DMS153 treated with DMSO at 0.1 percent for 48 hours (cell line): Measurements from ENCODE around the gene TGDS.
A peak's percentile ranks its signal among the peaks of the same experiment; 100 is the strongest.

Source experiments
- DNase-seq: peaks from one replicate; lab custom pipeline; 2025; ENCODE audit not compliant: unreplicated experiment; lab: John Stamatoyannopoulos, UW

The TGDS gene

GRCh38 chr13:94601446-94602431 lies 5.8 kb upstream of the TGDS start, which contains the start of gene GPR180:
Gene GPR180 (plus strand): TSS chr13:94601857. CDS start chr13:94601928, 71 bp downstream.
- DNase-seq = peak; percentile 98

- no peak for DNase-seq
Measured at GRCh38 chr13:94599877-94600276, 3.9 kb upstream of the TGDS start.

- no peak for DNase-seq
Measured at GRCh38 chr13:94598281-94598680, 2.3 kb upstream of the TGDS start.

GRCh38 chr13:94596575-94596971 lies 621 bp upstream of the TGDS start:
- no peak for DNase-seq

- DNase-seq = no peak
Measured at GRCh38 chr13:94595001-94595949, 677 bp downstream of the TGDS start.

GRCh38 chr13:94590744-94591143 lies 5.2 kb downstream of the TGDS start:
- no peak for DNase-seq

GRCh38 chr13:94588541-94588940 lies 7.4 kb downstream of the TGDS start:
- DNase-seq = no peak

- no peak for DNase-seq
Measured at GRCh38 chr13:94586371-94586770, 9.6 kb downstream of the TGDS start.

- DNase-seq = no peak
Measured at GRCh38 chr13:94585543-94586101, 10.3 kb downstream of the TGDS start.

GRCh38 chr13:94583926-94584325 lies 12.0 kb downstream of the TGDS start:
- DNase-seq = no peak

GRCh38 chr13:94579063-94579462 lies 16.9 kb downstream of the TGDS start:
- no peak for DNase-seq

GRCh38 chr13:94569615-94570014 lies 26.3 kb downstream of the TGDS start:
- DNase-seq = no peak

GRCh38 chr13:94568443-94568842 lies 27.5 kb downstream of the TGDS start:
- no peak for DNase-seq

GRCh38 chr13:94567581-94567980 lies 28.4 kb downstream of the TGDS start:
- DNase-seq = no peak

GRCh38 chr13:94561126-94561525 lies 34.8 kb downstream of the TGDS start:
- DNase-seq = no peak

- no peak for DNase-seq
Measured at GRCh38 chr13:94560116-94560515, 35.8 kb downstream of the TGDS start.

GRCh38 chr13:94559222-94559795 lies 36.6 kb downstream of the TGDS start:
- DNase-seq = no peak

- DNase-seq = no peak
Measured at GRCh38 chr13:94558716-94559115, 37.2 kb downstream of the TGDS start.

- DNase-seq = no peak
Measured at GRCh38 chr13:94557684-94558235, 38.2 kb downstream of the TGDS start.

GRCh38 chr13:94556621-94557020 lies 39.3 kb downstream of the TGDS start:
- DNase-seq = no peak

- no peak for DNase-seq
Measured at GRCh38 chr13:94556041-94556440, 39.9 kb downstream of the TGDS start.
